ENCODE results near the gene MANSC4.

Gene MANSC4

DNA sequence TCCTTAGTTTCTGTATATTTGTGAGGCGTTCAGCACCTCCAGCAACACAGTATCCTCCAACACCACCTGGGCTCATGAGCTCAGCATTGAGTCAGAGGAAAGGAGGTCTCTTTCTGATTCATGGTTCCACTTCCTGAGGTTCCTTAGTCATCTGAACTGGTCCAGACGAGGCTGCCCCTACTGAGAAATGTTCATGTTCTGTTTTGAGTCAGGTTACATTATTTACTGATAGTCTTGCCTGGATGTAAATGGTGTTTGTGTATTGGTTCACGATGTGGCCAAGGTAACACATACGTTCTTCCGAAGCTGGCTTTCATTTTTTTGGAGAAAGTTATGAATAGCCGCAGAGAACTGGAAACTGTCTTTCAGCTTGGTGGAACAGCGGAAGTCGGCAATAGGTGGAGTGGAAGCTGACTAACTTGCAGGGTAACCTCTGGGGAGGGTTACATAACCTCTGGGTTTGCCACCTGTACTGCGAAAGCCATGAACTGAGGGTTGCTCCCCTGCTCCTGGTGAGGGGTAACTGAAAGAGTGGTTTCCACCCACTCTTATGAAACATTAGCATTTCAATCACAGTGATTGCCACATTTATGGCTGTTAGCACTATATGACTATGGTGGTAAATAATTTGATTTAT, 42.2 kb upstream of the MANSC4 start:
- TF ChIP-seq SP1 (IDR thresholded peaks at IDR 0.05), result no peak
- TF ChIP-seq, protein P1, sequence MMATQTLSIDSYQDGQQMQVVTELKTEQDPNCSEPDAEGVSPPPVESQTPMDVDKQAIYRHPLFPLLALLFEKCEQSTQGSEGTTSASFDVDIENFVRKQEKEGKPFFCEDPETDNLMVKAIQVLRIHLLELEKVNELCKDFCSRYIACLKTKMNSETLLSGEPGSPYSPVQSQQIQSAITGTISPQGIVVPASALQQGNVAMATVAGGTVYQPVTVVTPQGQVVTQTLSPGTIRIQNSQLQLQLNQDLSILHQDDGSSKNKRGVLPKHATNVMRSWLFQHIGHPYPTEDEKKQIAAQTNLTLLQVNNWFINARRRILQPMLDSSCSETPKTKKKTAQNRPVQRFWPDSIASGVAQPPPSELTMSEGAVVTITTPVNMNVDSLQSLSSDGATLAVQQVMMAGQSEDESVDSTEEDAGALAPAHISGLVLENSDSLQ (IDR thresholded peaks at IDR 0.05), result peak; percentile 48; the same call in 1 of the 2 replicates
- DNase-seq (ENCODE audit: extremely low spot score), result no peak
- ChIA-PET CTCF (interaction anchor here (0.6 to 1.7 kb wide), 4 partner anchors 8 to 116 kb away, joined by 4 to 12 read pairs (median 4); no protein-coding TSS in a partner anchor), POLR2A (no interaction called here)

DNA sequence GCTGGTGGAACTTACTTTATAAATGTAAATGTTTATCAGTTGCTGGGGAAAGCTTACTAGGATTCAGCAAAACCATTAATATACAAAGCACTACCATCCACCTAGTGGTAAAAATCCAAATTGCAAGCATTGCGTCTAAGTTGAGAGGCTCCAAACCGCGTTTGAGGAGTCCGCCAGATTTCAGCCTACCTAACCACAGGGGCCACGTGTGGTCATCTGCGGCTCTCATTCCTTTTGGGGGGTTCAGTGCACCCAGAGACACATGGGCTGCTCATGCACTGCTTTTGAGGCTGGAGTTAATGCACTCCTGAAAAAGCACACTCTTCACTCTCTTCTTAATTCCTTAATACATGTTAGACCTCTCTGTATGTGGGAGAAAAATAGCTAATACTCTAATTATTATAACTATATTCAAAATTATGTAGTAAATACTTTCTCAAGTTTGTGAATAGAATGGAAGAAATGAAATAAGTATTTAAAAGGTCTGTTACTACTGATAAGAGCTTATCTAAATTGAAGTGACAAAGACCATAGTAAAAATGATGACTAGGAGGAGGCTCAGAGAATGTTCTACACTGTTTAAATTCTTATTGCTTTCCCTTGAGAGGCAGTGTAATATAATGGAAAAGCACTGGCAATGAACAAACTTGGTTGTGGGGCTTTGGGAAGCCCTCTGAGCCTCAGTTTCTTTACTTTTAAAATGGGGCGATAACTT, 41.4 kb upstream of the MANSC4 start:
- peak; percentile 71 for DNase-seq (ENCODE audit: extremely low spot score)
- TF ChIP-seq LEF1 (IDR thresholded peaks at IDR 0.05; ENCODE audit: borderline replicate concordance), result no peak
- no peak for TF ChIP-seq FOXK2 (IDR thresholded peaks at IDR 0.05)
- no peak for TF ChIP-seq SP1 (IDR thresholded peaks at IDR 0.05)
- POLR2A ChIA-PET, result no interaction called here
- CTCF ChIA-PET, result interaction anchor here (0.6 to 1.7 kb wide), 7 partner anchors 9 to 117 kb away, joined by 3 to 12 read pairs (median 4); no protein-coding TSS in a partner anchor

DNA sequence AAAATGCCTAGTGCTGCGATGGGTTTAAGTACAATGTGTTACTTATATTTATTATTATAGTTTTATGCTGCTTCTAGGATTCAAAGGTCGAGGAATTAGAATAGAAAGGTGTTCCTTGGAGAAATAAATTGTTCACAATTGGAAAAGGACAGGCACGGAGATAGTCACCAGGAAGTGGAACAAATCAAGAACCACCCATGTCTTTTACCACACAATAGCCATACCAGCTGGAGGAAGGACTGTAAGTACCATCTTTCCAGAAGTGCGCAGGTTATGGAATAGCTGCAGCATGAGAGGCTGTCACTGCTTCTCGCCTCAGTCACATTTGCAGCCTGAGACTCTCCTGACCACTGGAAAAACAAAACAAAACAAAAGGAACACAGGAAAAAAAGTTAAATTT, 40.5 kb upstream of the MANSC4 start:
- CTCF ChIA-PET, result interaction anchor here (1.0 to 1.7 kb wide), 4 partner anchors 10 to 87 kb away, joined by 3 to 12 read pairs (median 6); no protein-coding TSS in a partner anchor
- TF ChIP-seq TARDBP (IDR thresholded peaks at IDR 0.05), result no peak
- TF ChIP-seq SUZ12 (IDR thresholded peaks at IDR 0.05), result no peak
- TF ChIP-seq FOXM1 (IDR thresholded peaks at IDR 0.05; ENCODE audit: borderline replicate concordance), result no peak
- no peak for TF ChIP-seq L3MBTL2 (conservative IDR thresholded peaks at IDR 0.05)
- TF ChIP-seq LEF1 (IDR thresholded peaks at IDR 0.05; ENCODE audit: borderline replicate concordance), result no peak
- TF ChIP-seq HDGF (IDR thresholded peaks at IDR 0.05; ENCODE audit: borderline replicate concordance), result no peak
- TF ChIP-seq BHLHE40 (IDR thresholded peaks at IDR 0.05; ENCODE audit: borderline replicate concordance), result no peak
- TF ChIP-seq, protein P1 (IDR thresholded peaks at IDR 0.05), result no peak
- TF ChIP-seq ELF4 (IDR thresholded peaks at IDR 0.05), result no peak
- no peak for TF ChIP-seq FOXK2 (IDR thresholded peaks at IDR 0.05)

DNA sequence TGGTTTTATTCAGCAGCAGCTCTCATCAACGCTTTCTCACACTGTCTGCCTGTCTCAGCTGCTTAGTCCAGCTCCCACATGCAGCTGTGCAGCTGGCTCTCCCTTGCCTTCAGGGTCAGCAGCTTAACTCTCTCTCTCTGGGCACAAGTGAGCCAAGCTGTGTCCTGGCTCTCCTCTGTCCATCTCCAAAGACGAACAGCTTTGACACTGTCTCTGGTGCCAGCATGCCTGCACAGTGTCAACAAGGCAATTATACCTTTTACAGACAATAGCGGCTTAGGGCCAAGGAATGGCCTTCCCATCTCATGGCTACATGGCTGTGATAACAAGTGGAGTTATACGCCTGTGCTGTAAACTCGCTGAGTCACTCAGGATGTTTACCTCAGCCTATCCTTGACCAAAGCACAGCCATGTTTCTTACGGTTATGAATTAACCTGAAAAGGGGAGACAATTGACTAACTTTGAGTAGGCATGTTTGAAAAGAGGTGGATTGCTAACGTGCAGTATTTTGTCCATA, 38.4 kb upstream of the MANSC4 start:
- ChIA-PET CTCF (no interaction called here), POLR2A (no interaction called here)
- no peak for DNase-seq (ENCODE audit: extremely low spot score)
- TF ChIP-seq BHLHE40 (IDR thresholded peaks at IDR 0.05; ENCODE audit: borderline replicate concordance), result no peak
- TF ChIP-seq NFRKB (IDR thresholded peaks at IDR 0.05), result no peak
- no peak for TF ChIP-seq LEF1 (IDR thresholded peaks at IDR 0.05; ENCODE audit: borderline replicate concordance)
- no peak for TF ChIP-seq CTBP1 (IDR thresholded peaks at IDR 0.05; ENCODE audit: borderline replicate concordance)

More for the DNA sequence above, 40.5 kb upstream of the MANSC4 start:
- POLR2A ChIA-PET, result no interaction called here
- DNase-seq (ENCODE audit: extremely low spot score), result no peak

DNA sequence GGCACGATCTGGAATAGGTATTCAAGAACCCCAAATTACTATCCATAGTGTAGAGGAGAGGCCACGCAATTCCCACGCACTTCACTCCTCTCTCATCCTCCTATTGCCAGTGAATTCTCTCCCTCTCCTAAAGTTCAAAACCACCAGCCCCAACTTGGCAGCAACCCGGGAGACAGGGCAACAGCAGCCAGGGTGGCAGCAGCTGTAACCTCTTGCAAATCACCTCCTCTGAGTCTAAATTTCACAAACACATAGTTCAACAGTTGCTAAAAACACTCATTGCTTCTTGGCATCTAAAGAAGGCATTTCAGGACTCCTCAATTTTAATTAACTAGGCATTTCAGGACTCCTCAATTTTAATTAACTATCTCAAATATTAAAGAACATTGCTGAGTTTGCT, 37.7 kb upstream of the MANSC4 start:
- DNase-seq (ENCODE audit: extremely low spot score), result no peak
- ChIA-PET POLR2A (no interaction called here), CTCF (no interaction called here)
- TF ChIP-seq SP1 (IDR thresholded peaks at IDR 0.05) (no peak), HDGF (IDR thresholded peaks at IDR 0.05; ENCODE audit: borderline replicate concordance) (no peak), ELF4 (IDR thresholded peaks at IDR 0.05) (no peak), L3MBTL2 (conservative IDR thresholded peaks at IDR 0.05) (no peak), CTBP1 (IDR thresholded peaks at IDR 0.05; ENCODE audit: borderline replicate concordance) (no peak), ZNF384 (IDR thresholded peaks at IDR 0.05) (no peak), TARDBP (IDR thresholded peaks at IDR 0.05) (no peak), NFRKB (IDR thresholded peaks at IDR 0.05) (no peak), FOXK2 (IDR thresholded peaks at IDR 0.05) (no peak), FOXA1 (IDR thresholded peaks at IDR 0.05) (no peak), FOXM1 (IDR thresholded peaks at IDR 0.05; ENCODE audit: borderline replicate concordance) (no peak), ARNT (IDR thresholded peaks at IDR 0.05) (no peak), LEF1 (IDR thresholded peaks at IDR 0.05; ENCODE audit: borderline replicate concordance) (no peak), SUZ12 (IDR thresholded peaks at IDR 0.05) (no peak), BHLHE40 (IDR thresholded peaks at IDR 0.05; ENCODE audit: borderline replicate concordance) (no peak)
- TF ChIP-seq, protein P1 (IDR thresholded peaks at IDR 0.05), result no peak

DNA sequence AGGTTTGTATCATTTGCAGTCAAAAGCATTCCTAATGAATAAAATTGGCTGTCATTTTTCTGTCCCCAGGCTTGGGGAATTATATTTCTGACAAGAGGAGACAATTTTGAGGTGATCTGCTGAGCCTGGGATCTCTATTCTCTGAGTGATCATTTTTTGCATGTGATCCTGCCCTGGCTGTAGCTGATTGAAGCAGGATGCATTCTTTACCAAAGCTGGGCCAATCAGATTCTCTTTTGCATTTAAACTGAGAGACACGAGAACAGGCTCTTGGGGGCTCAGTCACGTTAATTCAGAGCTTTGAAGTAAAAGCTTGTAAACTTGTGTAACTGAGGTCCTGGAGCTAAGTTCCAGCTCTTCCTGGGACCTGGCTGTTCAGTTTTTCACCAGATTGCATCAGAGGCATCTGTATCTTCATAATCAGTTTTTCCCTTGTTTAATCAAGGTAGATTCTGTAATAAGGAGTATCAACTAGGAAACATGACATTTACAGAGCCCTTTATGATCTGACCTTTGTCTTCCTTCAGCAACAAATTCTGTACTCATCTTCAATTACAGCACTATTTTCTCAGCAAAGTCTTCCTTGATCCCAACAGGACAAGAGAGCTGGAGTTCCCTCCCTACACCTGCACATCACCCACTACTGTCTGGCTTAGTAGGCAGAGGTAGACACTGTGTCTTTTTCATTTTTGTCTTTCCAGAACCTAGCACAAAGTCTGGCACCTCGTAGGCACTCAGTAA, 35.0 kb upstream of the MANSC4 start:
- CTCF ChIA-PET, result no interaction called here
- DNase-seq (ENCODE audit: extremely low spot score), result no peak
- TF ChIP-seq L3MBTL2 (conservative IDR thresholded peaks at IDR 0.05), result no peak
- TF ChIP-seq NFRKB (IDR thresholded peaks at IDR 0.05), result no peak
- no peak for TF ChIP-seq CTBP1 (IDR thresholded peaks at IDR 0.05; ENCODE audit: borderline replicate concordance)
- no peak for TF ChIP-seq SP1 (IDR thresholded peaks at IDR 0.05)
- no peak for TF ChIP-seq FOXK2 (IDR thresholded peaks at IDR 0.05)
- no peak for TF ChIP-seq ZNF384 (IDR thresholded peaks at IDR 0.05)
- TF ChIP-seq, protein P1 (IDR thresholded peaks at IDR 0.05), result no peak
- no peak for TF ChIP-seq FOXM1 (IDR thresholded peaks at IDR 0.05; ENCODE audit: borderline replicate concordance)
- TF ChIP-seq SUZ12 (IDR thresholded peaks at IDR 0.05), result no peak
- no peak for TF ChIP-seq ELF4 (IDR thresholded peaks at IDR 0.05)
- no peak for TF ChIP-seq ARNT (IDR thresholded peaks at IDR 0.05)
- POLR2A ChIA-PET, result interaction anchor here (1.5 kb wide), 1 partner anchor 35 kb away, joined by 5 read pairs; the partner anchor contains the start of genes KLHL42 and MANSC4
